GM19463 (cell line): ENCODE measurements around the gene ASAP2.

ENCODE experiments used
- ATAC-seq: cut with Tn5 transposase; IDR thresholded peaks from one replicate; pipeline ENCODE4 v1.9.1; 2021; ENCODE audit warnings: mild to moderate bottlenecking, moderate library complexity; ENCODE audit not compliant: unreplicated experiment

ASAP2 gene

GRCh38 chr2:9271691-9272090 lies 65.1 kb downstream of the ASAP2 start:
- ATAC-seq: no peak

GRCh38 chr2:9273486-9274130 lies 67.0 kb downstream of the ASAP2 start:
- no peak for ATAC-seq

- ATAC-seq: no peak
These were observed 68.2 kb downstream of the ASAP2 start for GRCh38 chr2:9274701-9275343.

GRCh38 chr2:9275399-9275798 lies 68.8 kb downstream of the ASAP2 start:
- no peak for ATAC-seq

- no peak for ATAC-seq
These were observed 69.5 kb downstream of the ASAP2 start for GRCh38 chr2:9276074-9276473.

- no peak for ATAC-seq
These were observed 70.4 kb downstream of the ASAP2 start for GRCh38 chr2:9276901-9277451.

DNA sequence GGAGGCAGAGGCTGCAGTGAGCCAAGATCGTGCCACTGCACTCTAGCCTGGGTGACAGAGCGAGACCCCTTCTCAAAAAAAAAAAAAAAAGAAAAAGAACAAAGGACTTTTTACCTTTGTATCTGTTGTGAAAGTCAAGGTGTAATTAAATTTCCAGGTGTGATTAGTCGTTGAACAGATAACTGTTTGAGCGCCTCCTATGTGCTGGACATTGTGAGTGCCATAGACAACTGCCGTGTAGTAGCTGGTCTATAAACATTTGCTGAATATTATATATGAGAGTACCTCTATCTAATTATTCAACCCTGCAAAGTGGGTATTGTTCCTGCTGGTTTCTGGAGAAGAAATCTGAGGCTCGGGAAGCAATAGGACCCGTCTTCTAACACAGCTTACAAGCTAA lies 71.8 kb downstream of the ASAP2 start:
- ATAC-seq: no peak

GRCh38 chr2:9279426-9279825 lies 72.8 kb downstream of the ASAP2 start:
- no peak for ATAC-seq

DNA sequence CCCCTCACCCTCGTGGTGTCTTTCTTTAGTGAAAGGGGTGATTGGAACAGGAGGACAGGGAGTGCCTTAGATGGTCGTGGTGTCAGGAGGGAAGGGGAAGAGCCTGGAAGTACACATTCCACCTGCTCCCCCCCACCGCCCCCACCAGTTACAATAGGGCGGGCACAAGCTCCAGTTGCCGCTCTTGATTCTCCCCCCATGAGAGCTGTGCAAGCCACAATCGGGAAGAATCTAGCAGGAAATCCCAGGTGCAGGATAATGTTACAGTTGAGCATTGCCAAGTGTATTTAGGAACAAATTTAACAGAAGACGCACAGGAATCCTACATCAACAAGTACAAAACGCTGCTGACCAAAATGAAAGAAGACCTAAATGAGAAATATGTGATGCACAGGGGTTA lies 73.6 kb downstream of the ASAP2 start:
- no peak for ATAC-seq

- ATAC-seq: no peak
These were observed 74.5 kb downstream of the ASAP2 start for GRCh38 chr2:9281145-9281544.

GRCh38 chr2:9282128-9283112 lies 75.8 kb downstream of the ASAP2 start:
- no peak for ATAC-seq

DNA sequence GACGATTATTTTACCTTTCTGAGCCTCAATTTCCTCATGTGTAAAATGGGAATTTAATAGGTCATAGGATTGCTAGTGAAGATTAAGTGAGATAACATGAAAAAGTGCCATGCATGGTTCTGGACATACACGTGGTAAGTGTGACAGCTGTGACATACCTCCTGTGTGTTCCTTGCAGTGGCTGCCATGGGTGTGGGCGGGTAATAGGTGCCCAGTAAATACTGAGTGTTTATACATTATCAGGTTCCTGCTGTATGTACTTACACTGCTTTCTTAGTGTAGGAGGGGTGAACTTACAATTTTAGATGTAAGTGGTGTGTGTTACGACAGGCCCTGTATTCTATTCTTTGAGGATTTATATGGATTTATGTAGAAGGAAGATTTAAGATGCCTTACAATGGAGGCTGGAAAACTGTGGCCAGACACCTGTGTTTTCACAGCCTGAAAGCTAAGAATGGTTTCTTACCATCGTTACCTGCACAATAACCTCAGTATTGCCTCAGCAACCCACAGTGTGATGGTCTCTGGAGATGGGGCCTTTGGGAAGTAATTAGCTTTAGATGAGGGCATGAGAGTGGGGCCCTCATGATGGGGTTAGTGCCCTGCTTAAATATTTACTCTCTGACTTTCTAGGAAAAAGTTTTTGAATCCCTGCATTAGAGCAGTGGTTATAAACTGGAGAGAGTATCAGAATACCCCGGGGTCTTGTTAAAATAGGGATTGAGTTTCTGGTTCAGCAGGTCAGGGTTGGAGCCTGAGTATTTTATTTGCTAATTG lies 78.1 kb downstream of the ASAP2 start:
- ATAC-seq: no peak

DNA sequence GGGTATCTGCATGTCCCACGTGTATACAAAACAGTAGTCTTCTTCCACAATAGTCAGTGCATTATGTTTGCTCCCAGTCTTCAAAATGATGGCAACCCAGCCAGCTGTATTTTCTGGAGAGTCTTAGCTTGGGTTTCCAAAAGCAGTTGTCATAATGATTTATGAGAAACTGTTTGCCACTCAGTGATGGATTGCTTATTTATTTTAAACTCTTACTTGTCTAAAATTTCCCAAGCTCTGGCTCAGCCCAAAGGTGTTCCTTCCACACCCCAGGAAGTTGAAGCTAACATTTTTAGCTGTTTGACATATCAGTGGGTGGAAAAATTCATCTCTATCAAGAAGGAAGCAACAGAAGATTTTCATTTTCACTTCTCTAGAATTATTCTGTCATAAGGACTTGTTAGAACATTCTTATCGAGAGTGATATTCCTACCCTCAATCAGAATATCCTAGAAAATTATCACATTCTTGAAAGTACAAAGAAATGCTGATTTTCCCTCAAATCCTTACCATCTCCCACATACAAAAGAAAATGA lies 78.8 kb downstream of the ASAP2 start:
- ATAC-seq: no peak

DNA sequence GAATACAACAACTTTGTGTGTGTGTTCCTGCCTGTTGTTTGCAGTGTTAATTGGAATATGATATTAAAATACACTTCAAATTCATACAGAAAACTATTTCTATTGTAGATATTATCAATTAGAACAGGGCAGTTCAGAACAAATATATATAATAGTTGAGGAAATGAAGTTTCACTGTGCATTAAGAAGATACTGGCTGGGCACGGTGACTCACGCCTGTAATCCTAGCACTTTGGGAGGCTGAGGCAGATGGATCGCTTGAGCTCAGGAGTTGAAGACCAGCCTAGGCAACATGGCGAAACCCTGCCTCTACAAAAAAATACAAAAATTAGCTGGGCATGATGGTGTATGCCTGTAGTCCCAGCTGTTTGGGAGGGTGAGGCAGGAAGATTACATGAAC lies 79.3 kb downstream of the ASAP2 start:
- ATAC-seq: no peak

DNA sequence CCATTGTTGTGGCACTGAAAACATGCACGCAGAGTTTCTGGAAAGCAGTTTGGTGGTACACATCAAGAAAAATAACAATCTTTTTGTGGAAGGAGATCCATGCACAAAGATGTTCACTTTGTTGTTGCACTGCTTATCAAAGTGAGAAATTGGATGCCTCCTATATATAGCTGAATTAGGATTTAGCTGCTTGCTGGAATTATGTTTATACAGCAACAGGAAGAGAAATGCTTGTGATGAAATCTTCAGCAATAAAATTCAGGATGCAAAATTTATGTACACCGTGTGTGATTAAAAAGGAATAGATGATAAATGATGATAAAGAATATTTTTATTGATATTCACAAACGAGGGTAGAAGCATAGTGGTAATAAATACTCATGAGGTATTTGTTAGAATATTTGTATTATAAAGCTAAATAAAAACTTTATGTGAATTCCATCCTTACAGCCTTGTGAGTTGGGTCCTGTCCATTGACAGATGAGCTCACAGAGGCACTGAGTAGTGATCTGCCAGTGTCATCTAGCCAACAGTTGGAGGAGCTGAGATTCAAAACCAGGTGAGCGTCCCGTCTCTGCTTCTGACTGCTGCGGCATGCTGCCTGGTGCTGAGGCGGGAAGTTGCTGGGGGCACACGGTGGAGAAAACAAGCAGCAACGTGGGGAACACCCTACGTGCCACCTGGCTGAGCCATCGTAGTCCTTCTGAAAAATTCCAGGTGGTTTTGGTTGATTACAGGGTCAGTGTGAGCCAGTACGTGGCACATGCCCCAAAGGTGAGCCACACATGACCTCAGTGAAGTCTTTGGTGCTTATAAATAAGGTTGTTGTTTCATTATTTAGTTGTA lies 80.2 kb downstream of the ASAP2 start:
- no peak for ATAC-seq

DNA sequence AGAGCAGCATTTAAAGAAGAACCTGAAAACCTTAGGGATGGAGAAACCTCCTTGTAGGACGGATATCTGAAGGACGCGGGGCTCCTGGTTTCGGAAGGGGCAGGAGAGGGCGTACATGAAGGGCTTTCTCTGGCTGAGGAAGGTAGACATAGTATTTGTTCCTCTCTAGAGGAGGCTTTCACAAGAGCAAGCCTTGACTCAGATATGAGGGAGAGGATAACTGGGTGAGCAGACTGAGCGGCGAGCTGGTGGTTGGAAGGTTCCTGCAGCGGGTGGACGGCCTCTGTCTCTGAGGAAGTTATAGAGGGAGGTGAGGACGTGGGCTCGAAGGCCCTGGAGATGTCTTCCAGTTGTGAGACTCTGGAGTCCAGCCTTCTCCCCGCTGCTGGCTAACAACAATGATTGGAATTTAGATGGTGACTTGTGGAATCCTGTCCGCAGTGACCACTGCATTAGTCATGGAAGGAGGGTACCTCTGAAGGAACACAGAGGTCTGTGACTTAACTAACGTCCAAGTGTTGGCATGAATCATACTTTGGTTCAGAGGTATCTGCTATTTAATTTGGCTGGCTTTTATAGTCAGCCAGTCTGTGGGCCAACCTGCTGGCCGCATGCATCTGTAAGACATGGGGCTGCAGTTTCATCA lies 80.9 kb downstream of the ASAP2 start:
- no peak for ATAC-seq

GRCh38 chr2:9288233-9288632 lies 81.6 kb downstream of the ASAP2 start:
- no peak for ATAC-seq

DNA sequence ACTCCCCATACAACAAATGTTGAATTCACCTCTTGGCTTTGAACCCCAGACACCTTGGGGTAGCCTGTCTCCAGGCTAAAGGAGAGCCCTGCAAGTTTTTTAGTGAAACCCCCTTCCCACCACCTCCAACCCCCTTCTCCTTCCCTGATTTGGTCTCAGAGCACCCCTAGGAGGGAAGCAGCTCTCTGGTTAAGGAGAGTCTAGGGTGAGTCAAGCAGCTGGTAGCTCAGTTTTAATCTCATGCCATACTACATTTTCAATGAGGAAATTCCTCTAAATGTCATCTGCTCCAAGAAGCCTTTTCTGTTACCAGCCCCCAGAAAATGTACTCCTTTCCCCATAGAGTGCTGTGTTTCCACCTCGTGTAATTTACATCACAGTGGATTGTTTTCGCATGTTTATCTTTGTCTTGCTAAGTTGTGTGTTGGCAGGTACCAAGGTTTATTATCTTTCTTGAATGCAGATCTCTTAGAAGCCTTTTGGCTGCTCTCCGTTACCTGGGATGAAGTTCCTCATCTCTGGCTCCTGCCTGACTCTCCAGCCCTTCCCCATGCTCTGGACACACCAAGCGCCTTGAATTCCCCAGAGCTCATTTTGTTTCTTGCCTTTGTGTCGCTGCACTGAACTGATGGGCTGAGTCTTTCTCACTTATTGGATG lies 82.2 kb downstream of the ASAP2 start:
- no peak for ATAC-seq
